Vagina (tissue), 2 donors: Measurements from ENCODE around the gene ABTB2.

ENCODE experiments used
- POLR2A ChIP-seq, 2 donors: fragments of 450-650 bp; IDR thresholded peaks; one replicate each; pipeline ENCODE4 v1.6.1; 2017; ENCODE audit warnings: antibody characterized with exemption in 2 of 2, mild to moderate bottlenecking in 2 of 2, moderate library complexity in 2 of 2
- TF ChIP-seq, protein P1 (sequence below), 3 experiments: fragments of 450-650 bp in 2 of 3; fragments of 200-600 bp in 1 of 3; sonication (generic) in 1 of 3; IDR thresholded peaks; one replicate each; pipeline ENCODE4 v1.5.1; 2017 to 2019; ENCODE audit warnings: antibody characterized with exemption in 3 of 3, mild to moderate bottlenecking in 2 of 3, moderate library complexity in 2 of 3

DNA sequence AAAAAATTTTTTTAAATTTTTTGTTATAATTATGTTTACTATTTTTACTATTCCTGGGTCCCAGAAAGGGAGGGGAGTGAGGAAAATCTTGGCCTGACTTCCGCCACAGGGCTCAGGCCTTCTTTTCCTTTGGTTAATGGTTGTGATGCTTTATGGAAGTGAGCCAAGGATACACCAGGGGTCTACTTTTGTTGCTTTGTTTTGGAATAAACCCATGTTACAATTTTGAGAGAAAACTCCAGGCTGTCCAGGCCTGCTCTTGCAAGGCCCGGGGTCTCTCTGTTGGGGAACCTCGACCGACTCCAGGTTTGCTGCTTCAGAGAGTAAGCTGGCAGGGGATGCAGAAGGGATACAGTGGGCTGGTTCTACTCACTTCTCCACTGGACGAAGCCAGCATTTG is 84.7 kb downstream of the ABTB2 start:
- TF ChIP-seq, protein P1, sequence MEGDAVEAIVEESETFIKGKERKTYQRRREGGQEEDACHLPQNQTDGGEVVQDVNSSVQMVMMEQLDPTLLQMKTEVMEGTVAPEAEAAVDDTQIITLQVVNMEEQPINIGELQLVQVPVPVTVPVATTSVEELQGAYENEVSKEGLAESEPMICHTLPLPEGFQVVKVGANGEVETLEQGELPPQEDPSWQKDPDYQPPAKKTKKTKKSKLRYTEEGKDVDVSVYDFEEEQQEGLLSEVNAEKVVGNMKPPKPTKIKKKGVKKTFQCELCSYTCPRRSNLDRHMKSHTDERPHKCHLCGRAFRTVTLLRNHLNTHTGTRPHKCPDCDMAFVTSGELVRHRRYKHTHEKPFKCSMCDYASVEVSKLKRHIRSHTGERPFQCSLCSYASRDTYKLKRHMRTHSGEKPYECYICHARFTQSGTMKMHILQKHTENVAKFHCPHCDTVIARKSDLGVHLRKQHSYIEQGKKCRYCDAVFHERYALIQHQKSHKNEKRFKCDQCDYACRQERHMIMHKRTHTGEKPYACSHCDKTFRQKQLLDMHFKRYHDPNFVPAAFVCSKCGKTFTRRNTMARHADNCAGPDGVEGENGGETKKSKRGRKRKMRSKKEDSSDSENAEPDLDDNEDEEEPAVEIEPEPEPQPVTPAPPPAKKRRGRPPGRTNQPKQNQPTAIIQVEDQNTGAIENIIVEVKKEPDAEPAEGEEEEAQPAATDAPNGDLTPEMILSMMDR (IDR thresholded peaks at IDR 0.05), result no peak
- no peak for TF ChIP-seq POLR2A (IDR thresholded peaks at IDR 0.05)
